Right lung (tissue), 5 donors: ENCODE results near the gene ANKMY1. TPM values are rescaled to one million over a fixed set of nuclear protein-coding genes. Genes with fewer than 3 reads are reported as not detected.

Experiments
- DNase-seq, 2 donors: peaks; one replicate each; pipeline ENCODE4 v3.0.0-alpha.2; 2013
- polyA plus RNA-seq, 5 donors: library from polyadenylated mRNA; unstranded; fragments of 120-200 nt; gene quantifications; one replicate each; pipeline versions ENCODE4 v1.2.1 to v1.2.3, GENCODE V29; 2013; ENCODE audit warnings: inconsistent platforms in 1 of 5, low replicate concordance in 1 of 5; ENCODE audit not compliant: insufficient read length in 5 of 5, insufficient read depth in 1 of 5

The ANKMY1 gene
- polyA plus RNA-seq, 5 donors: 8.8 to 18.6 (median 14.7) TPM

GRCh38 chr2:240449764-240450531 is 107.8 kb downstream of the ANKMY1 start:
- DNase-seq: no peak

GRCh38 chr2:240448387-240449274 is 109.2 kb downstream of the ANKMY1 start:
- DNase-seq: no peak

GRCh38 chr2:240447934-240448333 is 109.9 kb downstream of the ANKMY1 start:
- DNase-seq: no peak

- DNase-seq: no peak
Observed at GRCh38 chr2:240447331-240447730, 110.5 kb downstream of the ANKMY1 start.

- DNase-seq: no peak
Observed at GRCh38 chr2:240446664-240447175, 111.1 kb downstream of the ANKMY1 start.

GRCh38 chr2:240445961-240446663 is 111.7 kb downstream of the ANKMY1 start:
- no peak for DNase-seq

GRCh38 chr2:240444464-240444863 is 113.3 kb downstream of the ANKMY1 start:
- DNase-seq: no peak

- DNase-seq: no peak
Observed at GRCh38 chr2:240443891-240444301, 113.9 kb downstream of the ANKMY1 start.

GRCh38 chr2:240442891-240443715 is 114.7 kb downstream of the ANKMY1 start:
- DNase-seq: no peak

GRCh38 chr2:240441993-240442411 is 115.8 kb downstream of the ANKMY1 start:
- DNase-seq: no peak

GRCh38 chr2:240441326-240441992 is 116.3 kb downstream of the ANKMY1 start:
- DNase-seq: no peak

- no peak for DNase-seq
Observed at GRCh38 chr2:240440704-240441320, 117.0 kb downstream of the ANKMY1 start.

GRCh38 chr2:240440251-240440650 is 117.5 kb downstream of the ANKMY1 start:
- DNase-seq: no peak

- DNase-seq: no peak
Observed at GRCh38 chr2:240439698-240440151, 118.1 kb downstream of the ANKMY1 start.

GRCh38 chr2:240438810-240439697 is 118.7 kb downstream of the ANKMY1 start:
- no peak for DNase-seq

GRCh38 chr2:240437861-240438809 is 119.7 kb downstream of the ANKMY1 start:
- DNase-seq: peak in 1 of 2 donors; percentile 67

- no peak for DNase-seq
Observed at GRCh38 chr2:240437551-240437860, 120.3 kb downstream of the ANKMY1 start.
